ENCODE data around the gene GSDMA. TPM values are rescaled to one million over a fixed set of nuclear protein-coding genes. Genes with fewer than 3 reads are reported as not detected.

Gene GSDMA
- total and polyA plus RNA-seq, 10 of the 15 experiments (the other 5 are each of a cell fraction or from before 2014, with no cell fraction given), result 0.04 to 0.11 TPM; not detected in 8

GRCh38 chr17:39946551-39947330 is 16.1 kb upstream of the GSDMA start:
- ChIA-PET CTCF (interaction anchor here (1.2 to 1.5 kb wide), 2 partner anchors 12 to 325 kb away, joined by 4 read pairs; no protein-coding TSS in a partner anchor), RAD21 (ENCODE audit: unreplicated experiment) (interaction anchor here (1.4 kb wide), 1 partner anchor 34 kb away, joined by 3 read pairs; the partner anchor contains the start of gene PSMD3), SMC1A (ENCODE audit: uncharacterized antibody, unreplicated experiment) (no interaction called here), POLR2A (interaction anchor here (0.8 kb wide), 1 partner anchor 60 kb away, joined by 3 read pairs; no protein-coding TSS in a partner anchor)
- Histone ChIP-seq H3K4me2 (ENCODE audit: control insufficient read depth, insufficient read depth) (no peak overlapping the region), H4K20me1 (ENCODE audit: control insufficient read depth, insufficient read depth) (no peaks in the 10 kb centered on the region), H3K4me3 (no peak overlapping the region), H3K79me2 (ENCODE audit: control insufficient read depth, insufficient read depth, low read length) (no peaks in the 10 kb centered on the region), H3K27ac (ENCODE audit: control insufficient read depth, insufficient read depth) (no peak overlapping the region), H2AFZ (ENCODE audit: control insufficient read depth, low read depth, low read length) (no peak overlapping the region), H3K9ac (ENCODE audit: control insufficient read depth, insufficient read depth, low read length) (no peak overlapping the region), H3K27me3 (replicated peaks in 1 of 2; ENCODE audit: control insufficient read depth in 2 of 2, insufficient read depth in 2 of 2, low read length in 1 of 2) (no peaks in the 10 kb centered on the region), H3K4me1 (ENCODE audit: control insufficient read depth, insufficient read depth, low read length) (no peaks in the 10 kb centered on the region), H3K36me3 (ENCODE audit: control insufficient read depth in 2 of 2, insufficient read depth in 2 of 2, low read length in 1 of 2) (no peaks in the 10 kb centered on the region), H3K9me3 (replicated peaks; ENCODE audit: control insufficient read depth, insufficient read depth, low read length) (no peaks in the 10 kb centered on the region)
- 54% methylated on average over 15 of the region's 15 CpGs for WGBS (ENCODE audit: insufficient coverage, insufficient replicate concordance, low lambda C conversion rate, missing lambda C conversion rate)
- in situ Hi-C loops (cut with MboI), result no loop called here
- ATAC-seq (no peak), DNase-seq (ENCODE audit: low read depth, low spot score) (no peak), FAIRE-seq (no peak)
- intact Hi-C loops (cut with micrococcal nuclease; ENCODE audit: unreplicated experiment), result no loop called here
- no TSS peak for BruUV-seq (replicated peaks)
- no peak for TF ChIP-seq ZNF687 (IDR thresholded peaks at IDR 0.05)
- no peak for TF ChIP-seq PAX5 (IDR thresholded peaks at IDR 0.05; ENCODE audit: borderline replicate concordance, low read depth, low read length)
- no peak for TF ChIP-seq ZBTB4 (CRISPR knock-in tag; IDR thresholded peaks at IDR 0.05)
- no peak for TF ChIP-seq CHD2 (IDR thresholded peaks at IDR 0.05; ENCODE audit: borderline replicate concordance, low read depth, low read length)
- TF ChIP-seq E4F1 (IDR thresholded peaks at IDR 0.05; ENCODE audit: borderline replicate concordance, partially characterized antibody), result no peak
- no peak for TF ChIP-seq NFYA (IDR thresholded peaks at IDR 0.05; ENCODE audit: borderline replicate concordance, low read depth, low read length)
- TF ChIP-seq ZNF384 (IDR thresholded peaks at IDR 0.05; ENCODE audit: borderline replicate concordance, low read depth, low read length), result no peak
- no peak for TF ChIP-seq RELB (IDR thresholded peaks at IDR 0.05; ENCODE audit: low read depth)
- TF ChIP-seq FOXK2 (IDR thresholded peaks at IDR 0.05), result no peak

Data from GM12878 (cell line).